Body of pancreas (tissue), 4 donors: ENCODE data around the gene OXTR. TPM values are rescaled to one million over a fixed set of nuclear protein-coding genes. Genes with fewer than 3 reads are reported as not detected.

Source experiments
- ATAC-seq: fragments of 150-250 bp; one replicate; pipeline ENCODE4 v1.9.1; 2016
- DNase-seq, 4 donors: peaks; one replicate each; pipeline ENCODE4 v3.0.0-alpha.2; 2019
- H3K27ac ChIP-seq, 4 donors: fragments of 200-600 bp; sonication (generic); 1 replicate in 3 of 4; 2 replicates in 1 of 4; pipeline versions ENCODE4 v1.5.1 to v1.6.1; 2016 to 2019; ENCODE audit warnings: mild to moderate bottlenecking in 1 of 4, mixed read lengths in 1 of 4, moderate library complexity in 1 of 4
- H3K27me3 ChIP-seq, 2 donors: fragments of 200-600 bp; sonication (generic); one replicate each; pipeline ENCODE4 v1.6.0; 2016; ENCODE audit warnings: mild to moderate bottlenecking in 1 of 2
- H3K36me3 ChIP-seq, 2 donors: fragments of 200-600 bp; sonication (generic); replicated peaks in 1 of 2; 2 replicates each; pipeline ENCODE4 v1.5.1; 2016; ENCODE audit warnings: low read depth in 2 of 2; ENCODE audit not compliant: insufficient read depth in 1 of 2
- H3K4me1 ChIP-seq: fragments of 200-600 bp; sonication (generic); one replicate; pipeline ENCODE4 v1.6.0; 2016
- H3K4me3 ChIP-seq, 2 donors: fragments of 200-600 bp; sonication (generic); 1 replicate in 1 of 2; 2 replicates in 1 of 2; pipeline ENCODE4 v1.5.1; 2016 to 2019
- H3K9me3 ChIP-seq, 3 donors: fragments of 200-600 bp; sonication (generic); 1 replicate in 2 of 3; 2 replicates in 1 of 3; pipeline ENCODE4 v1.5.1; 2016
- POLR2A ChIP-seq, 3 donors: fragments of 450-650 bp; IDR thresholded peaks; one replicate each; pipeline ENCODE4 v1.6.1; 2016; ENCODE audit warnings: antibody characterized with exemption in 3 of 3, mild to moderate bottlenecking in 2 of 3
- WGBS, 2 donors: methylation state at CpG; one replicate each; pipeline ENCODE4 v1.1.5; 2017; 5-methylcytosine and 5-hydroxymethylcytosine counted together
- intact Hi-C: fragments of 100-400 bp; cut with DNase I; formaldehyde crosslinking; loops from one replicate; pipeline ENCODE4 v1.15.1; 2023
- total RNA-seq, 2 donors: library from RNA; depleted of rRNA; stranded (reverse); fragments of >200 nt; gene quantifications; one replicate each; pipeline ENCODE4 v1.1.0, GENCODE V29; 2016
- TF ChIP-seq, protein P1 (sequence below), 7 experiments: fragments of 450-650 bp in 4 of 7; fragments of 200-600 bp in 3 of 7; sonication (generic) in 3 of 7; IDR thresholded peaks; one replicate each; pipeline ENCODE4 v1.5.1; 2016 to 2019; ENCODE audit warnings: antibody characterized with exemption in 7 of 7

Gene OXTR
- total RNA-seq, 2 donors from 2014 or later, result 0.33 TPM; not detected in 1

DNA sequence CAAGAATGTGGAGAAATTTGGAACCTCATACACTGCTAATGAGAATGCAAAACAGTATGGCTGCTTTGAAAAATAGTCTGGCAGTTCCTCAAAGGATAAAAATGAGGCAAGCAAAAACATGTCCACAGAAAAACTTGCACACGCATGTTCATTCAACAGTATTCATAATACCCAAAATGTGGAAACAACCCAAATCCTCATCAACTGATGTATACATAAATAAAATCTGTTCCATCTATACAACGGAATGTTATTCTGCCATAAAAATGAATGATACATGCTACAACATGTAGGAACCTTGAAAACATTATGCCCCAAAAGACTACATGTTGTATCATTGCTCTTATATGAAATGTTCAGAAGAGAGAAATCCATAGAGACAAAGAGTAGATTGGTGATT, 36.4 kb upstream of the OXTR start:
- Histone ChIP-seq H3K27me3 (no peaks in the 10 kb centered on the region), H3K4me1 (no peaks in the 10 kb centered on the region), H3K4me3 (no peak overlapping the region), H3K36me3 (no peaks in the 10 kb centered on the region), H3K9me3 (no peaks in the 10 kb centered on the region), H3K27ac (no peak overlapping the region)
- DNase-seq (no peak), ATAC-seq (no peak)
- intact Hi-C loops, result no loop called here
- TF ChIP-seq, protein P1, sequence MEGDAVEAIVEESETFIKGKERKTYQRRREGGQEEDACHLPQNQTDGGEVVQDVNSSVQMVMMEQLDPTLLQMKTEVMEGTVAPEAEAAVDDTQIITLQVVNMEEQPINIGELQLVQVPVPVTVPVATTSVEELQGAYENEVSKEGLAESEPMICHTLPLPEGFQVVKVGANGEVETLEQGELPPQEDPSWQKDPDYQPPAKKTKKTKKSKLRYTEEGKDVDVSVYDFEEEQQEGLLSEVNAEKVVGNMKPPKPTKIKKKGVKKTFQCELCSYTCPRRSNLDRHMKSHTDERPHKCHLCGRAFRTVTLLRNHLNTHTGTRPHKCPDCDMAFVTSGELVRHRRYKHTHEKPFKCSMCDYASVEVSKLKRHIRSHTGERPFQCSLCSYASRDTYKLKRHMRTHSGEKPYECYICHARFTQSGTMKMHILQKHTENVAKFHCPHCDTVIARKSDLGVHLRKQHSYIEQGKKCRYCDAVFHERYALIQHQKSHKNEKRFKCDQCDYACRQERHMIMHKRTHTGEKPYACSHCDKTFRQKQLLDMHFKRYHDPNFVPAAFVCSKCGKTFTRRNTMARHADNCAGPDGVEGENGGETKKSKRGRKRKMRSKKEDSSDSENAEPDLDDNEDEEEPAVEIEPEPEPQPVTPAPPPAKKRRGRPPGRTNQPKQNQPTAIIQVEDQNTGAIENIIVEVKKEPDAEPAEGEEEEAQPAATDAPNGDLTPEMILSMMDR (IDR thresholded peaks at IDR 0.05), result no peak
- no peak for TF ChIP-seq POLR2A (IDR thresholded peaks at IDR 0.05)
- 79 to 83% methylated on average over 2 of the region's 2 CpGs for WGBS, 2 donors

DNA sequence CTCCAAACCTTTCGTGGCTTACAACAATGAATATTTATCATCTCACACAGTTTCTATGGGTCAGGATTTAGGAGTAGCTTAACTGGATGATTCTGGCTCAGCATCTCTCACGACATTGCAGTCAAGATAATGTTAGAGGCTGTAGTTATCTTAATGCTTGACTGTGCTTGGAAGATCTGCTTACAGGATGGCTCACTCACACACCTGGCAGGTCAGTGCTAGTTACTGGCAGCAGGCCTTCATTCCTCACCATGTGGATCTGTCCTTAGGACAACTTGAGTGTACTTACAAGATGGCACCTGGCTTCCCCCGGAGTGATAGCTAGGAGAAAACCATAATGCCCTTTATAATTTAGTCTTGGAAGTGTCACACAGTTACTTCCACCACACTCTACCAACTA, 32.8 kb upstream of the OXTR start:
- H3K27me3 ChIP-seq, result no peaks in the 10 kb centered on the region
- DNase-seq, result no peak
- no peak overlapping the region for H3K4me3 ChIP-seq
- ATAC-seq, result no peak
- intact Hi-C loops, result no loop called here
- no peak for TF ChIP-seq POLR2A (IDR thresholded peaks at IDR 0.05)
- TF ChIP-seq, protein P1 (IDR thresholded peaks at IDR 0.05), result no peak
- no peak overlapping the region for H3K27ac ChIP-seq
- H3K4me1 ChIP-seq, result no peaks in the 10 kb centered on the region
- 56 to 82% methylated on average over 3 of the region's 3 CpGs for WGBS, 2 donors
- H3K9me3 ChIP-seq, result peaks cover 0 to 4% (median 0%) of the 10 kb centered on the region in 3 donors
- H3K36me3 ChIP-seq, result no peaks in the 10 kb centered on the region

DNA sequence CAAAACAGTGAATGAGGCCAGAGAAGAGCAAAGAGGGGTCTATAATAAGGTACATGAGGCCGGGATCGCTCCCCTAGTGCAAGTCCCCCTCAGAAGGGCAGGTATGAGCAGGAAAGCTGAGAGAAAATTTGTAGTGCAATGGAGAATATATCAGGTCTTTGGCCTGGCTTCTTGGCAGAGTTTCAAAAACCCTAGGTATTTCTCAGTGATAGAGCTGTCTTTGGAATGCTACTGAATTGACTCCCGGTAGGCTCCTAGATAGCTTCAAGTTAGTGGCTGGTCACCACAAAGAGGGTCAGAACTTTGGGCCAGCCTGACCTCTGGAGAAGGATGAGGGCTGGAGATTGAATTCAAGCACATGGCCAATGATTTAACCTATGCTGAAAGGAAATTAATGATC, 30.6 kb upstream of the OXTR start:
- no peak for TF ChIP-seq POLR2A (IDR thresholded peaks at IDR 0.05)
- TF ChIP-seq, protein P1 (IDR thresholded peaks at IDR 0.05), result no peak
- DNase-seq, result no peak
- intact Hi-C loops, result no loop called here
- no peak for ATAC-seq
- WGBS, 2 donors, result 43 to 51% methylated on average over 3 of the region's 3 CpGs
- peaks cover 0 to 4% (median 0%) of the 10 kb centered on the region in 3 donors for H3K9me3 ChIP-seq
- H3K36me3 ChIP-seq, result no peaks in the 10 kb centered on the region
- H3K27ac ChIP-seq, result no peak overlapping the region
- H3K4me3 ChIP-seq, result no peak overlapping the region
- H3K27me3 ChIP-seq, result no peaks in the 10 kb centered on the region
- no peaks in the 10 kb centered on the region for H3K4me1 ChIP-seq

DNA sequence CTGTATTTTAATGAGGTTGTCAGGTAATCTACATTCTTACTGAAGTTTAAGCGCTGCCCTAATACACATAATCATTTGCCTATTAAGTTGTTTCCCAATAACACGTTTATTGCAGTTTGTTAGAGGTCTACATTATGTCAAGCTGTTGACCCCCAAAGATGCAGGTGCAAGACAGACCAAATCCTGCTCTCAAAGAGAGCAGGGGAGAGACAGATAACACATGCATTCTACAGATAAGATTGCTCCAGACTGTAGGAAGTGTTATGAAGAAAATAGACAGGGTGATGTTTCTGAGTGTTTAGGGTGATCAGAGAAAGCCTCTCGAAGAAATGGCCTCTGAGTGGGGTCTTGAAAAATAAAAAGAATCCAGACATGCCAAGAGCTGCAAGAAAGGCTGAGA, 24.8 kb upstream of the OXTR start:
- no peak for DNase-seq
- intact Hi-C loops, result no loop called here
- TF ChIP-seq POLR2A (IDR thresholded peaks at IDR 0.05), result no peak
- TF ChIP-seq, protein P1 (IDR thresholded peaks at IDR 0.05), result no peak
- Histone ChIP-seq H3K4me3 (no peak overlapping the region), H3K27ac (no peak overlapping the region), H3K4me1 (no peaks in the 10 kb centered on the region), H3K27me3 (no peaks in the 10 kb centered on the region), H3K36me3 (no peaks in the 10 kb centered on the region), H3K9me3 (no peaks in the 10 kb centered on the region)
- 72 to 81% methylated on average over 3 of the region's 3 CpGs for WGBS, 2 donors
- ATAC-seq, result no peak

DNA sequence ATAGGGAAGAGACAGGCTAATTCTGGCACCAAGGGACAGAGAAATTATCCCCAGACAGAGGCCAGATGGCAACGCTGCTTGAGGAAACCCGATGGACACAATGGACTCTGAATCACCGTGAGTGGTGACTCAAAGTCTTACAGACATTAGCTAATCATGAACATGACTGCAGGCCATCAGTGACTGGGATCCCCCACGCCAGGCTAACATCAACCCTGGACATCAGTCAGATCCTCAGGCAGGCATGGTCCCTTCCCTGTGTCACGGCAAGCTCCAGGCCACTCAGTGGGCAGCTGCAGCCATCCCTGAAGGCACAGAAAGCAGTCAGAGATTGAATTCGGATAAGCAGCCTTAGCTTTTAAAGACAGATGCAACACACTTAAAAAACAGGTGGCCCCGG, 23.8 kb upstream of the OXTR start:
- DNase-seq (no peak), ATAC-seq (no peak)
- H3K9me3 ChIP-seq, result no peaks in the 10 kb centered on the region
- TF ChIP-seq, protein P1 (IDR thresholded peaks at IDR 0.05), result no peak
- TF ChIP-seq POLR2A (IDR thresholded peaks at IDR 0.05), result no peak
- intact Hi-C loops, result no loop called here
- no peaks in the 10 kb centered on the region for H3K4me1 ChIP-seq
- no peaks in the 10 kb centered on the region for H3K27me3 ChIP-seq
- WGBS, 2 donors, result 70 to 82% methylated on average over 7 of the region's 7 CpGs
- no peak overlapping the region for H3K4me3 ChIP-seq
- no peak overlapping the region for H3K27ac ChIP-seq
- H3K36me3 ChIP-seq, result no peaks in the 10 kb centered on the region
